Mononuclear cell (primary cell): ENCODE measurements around the gene ATP8B4. TPM values are rescaled to one million over a fixed set of nuclear protein-coding genes. Genes with fewer than 3 reads are reported as not detected.

Source experiments
- H3K27me3 ChIP-seq: 2 replicates; pipeline ENCODE4 v1.6.0; 2011; ENCODE audit warnings: low read length, control low read depth; ENCODE audit not compliant: insufficient read depth
- H3K4me1 ChIP-seq: 2 replicates; pipeline ENCODE4 v1.5.1; 2011; ENCODE audit warnings: mild to moderate bottlenecking, low read length, control low read depth; ENCODE audit not compliant: insufficient read depth
- H3K4me3 ChIP-seq: 2 replicates; pipeline ENCODE4 v1.5.1; 2011; ENCODE audit warnings: mild to moderate bottlenecking, low read length, moderate library complexity
- H3K9me3 ChIP-seq: 2 replicates; pipeline ENCODE4 v1.5.1; 2011; ENCODE audit warnings: low read depth, mild to moderate bottlenecking, control low read depth, low read length
- total RNA-seq: library from RNA; depleted of rRNA; stranded (reverse); fragments of >200 nt; gene quantifications from one replicate; pipeline ENCODE4 v1.2.3, GENCODE V29; 2012

ATP8B4 gene
- total RNA-seq, 1 donor, result 8.2 TPM

GRCh38 chr15:49953421-49953820, 165.6 kb downstream of the ATP8B4 start:
- H3K4me1 ChIP-seq, result no peaks in the 10 kb centered on the region
- H3K4me3 ChIP-seq, result no peak overlapping the region
- peaks cover 5% of the 10 kb centered on the region for H3K9me3 ChIP-seq
- no peaks in the 10 kb centered on the region for H3K27me3 ChIP-seq

GRCh38 chr15:49946681-49947080, 172.4 kb downstream of the ATP8B4 start:
- Histone ChIP-seq H3K9me3 (peaks cover 30% of the 10 kb centered on the region), H3K4me1 (no peaks in the 10 kb centered on the region), H3K4me3 (no peak overlapping the region), H3K27me3 (no peaks in the 10 kb centered on the region)

- H3K4me1 ChIP-seq, result no peaks in the 10 kb centered on the region
- no peaks in the 10 kb centered on the region for H3K9me3 ChIP-seq
- no peak overlapping the region for H3K4me3 ChIP-seq
- no peaks in the 10 kb centered on the region for H3K27me3 ChIP-seq
Measured at GRCh38 chr15:49934487-49934886, 184.5 kb downstream of the ATP8B4 start.

- Histone ChIP-seq H3K27me3 (no peaks in the 10 kb centered on the region), H3K4me1 (no peaks in the 10 kb centered on the region), H3K9me3 (no peaks in the 10 kb centered on the region), H3K4me3 (no peak overlapping the region)
Measured at GRCh38 chr15:49927189-49927861, 191.7 kb downstream of the ATP8B4 start.

GRCh38 chr15:49926740-49927139, 192.3 kb downstream of the ATP8B4 start:
- no peaks in the 10 kb centered on the region for H3K27me3 ChIP-seq
- no peaks in the 10 kb centered on the region for H3K4me1 ChIP-seq
- H3K9me3 ChIP-seq, result no peaks in the 10 kb centered on the region
- H3K4me3 ChIP-seq, result no peak overlapping the region

GRCh38 chr15:49923671-49924070, 195.4 kb downstream of the ATP8B4 start:
- Histone ChIP-seq H3K4me3 (no peak overlapping the region), H3K9me3 (no peaks in the 10 kb centered on the region), H3K4me1 (no peaks in the 10 kb centered on the region), H3K27me3 (no peaks in the 10 kb centered on the region)

GRCh38 chr15:49919034-49919433, 200.0 kb downstream of the ATP8B4 start:
- no peak overlapping the region for H3K4me3 ChIP-seq
- H3K27me3 ChIP-seq, result no peaks in the 10 kb centered on the region
- H3K4me1 ChIP-seq, result no peaks in the 10 kb centered on the region
- H3K9me3 ChIP-seq, result no peaks in the 10 kb centered on the region

GRCh38 chr15:49918121-49918520, 200.9 kb downstream of the ATP8B4 start:
- Histone ChIP-seq H3K27me3 (no peaks in the 10 kb centered on the region), H3K4me3 (no peak overlapping the region), H3K9me3 (no peaks in the 10 kb centered on the region), H3K4me1 (no peaks in the 10 kb centered on the region)

GRCh38 chr15:49916998-49917397, 202.0 kb downstream of the ATP8B4 start:
- H3K4me3 ChIP-seq, result no peak overlapping the region
- no peaks in the 10 kb centered on the region for H3K27me3 ChIP-seq
- H3K9me3 ChIP-seq, result no peaks in the 10 kb centered on the region
- no peaks in the 10 kb centered on the region for H3K4me1 ChIP-seq

- Histone ChIP-seq H3K4me1 (no peaks in the 10 kb centered on the region), H3K27me3 (no peaks in the 10 kb centered on the region), H3K4me3 (no peak overlapping the region), H3K9me3 (no peaks in the 10 kb centered on the region)
Measured at GRCh38 chr15:49915822-49916221, 203.2 kb downstream of the ATP8B4 start.

- peaks cover 11% of the 10 kb centered on the region for H3K4me1 ChIP-seq
- no peaks in the 10 kb centered on the region for H3K27me3 ChIP-seq
- H3K9me3 ChIP-seq, result peaks cover 4% of the 10 kb centered on the region
- H3K4me3 ChIP-seq, result no peak overlapping the region
Measured at GRCh38 chr15:49908933-49909295, 210.1 kb downstream of the ATP8B4 start.

- Histone ChIP-seq H3K4me1 (peaks cover 11% of the 10 kb centered on the region), H3K9me3 (peaks cover 4% of the 10 kb centered on the region), H3K27me3 (no peaks in the 10 kb centered on the region), H3K4me3 (no peak overlapping the region)
Measured at GRCh38 chr15:49908236-49908932, 210.6 kb downstream of the ATP8B4 start.

GRCh38 chr15:49906966-49907365, 212.1 kb downstream of the ATP8B4 start:
- H3K4me1 ChIP-seq, result peaks cover 11% of the 10 kb centered on the region
- no peaks in the 10 kb centered on the region for H3K27me3 ChIP-seq
- H3K4me3 ChIP-seq, result no peak overlapping the region
- peaks cover 4% of the 10 kb centered on the region for H3K9me3 ChIP-seq

- peaks cover 11% of the 10 kb centered on the region for H3K4me1 ChIP-seq
- peaks cover under 1% of the 10 kb centered on the region for H3K9me3 ChIP-seq
- H3K4me3 ChIP-seq, result no peak overlapping the region
- H3K27me3 ChIP-seq, result no peaks in the 10 kb centered on the region
Measured at GRCh38 chr15:49905221-49905620, 213.8 kb downstream of the ATP8B4 start.

- H3K9me3 ChIP-seq, result no peaks in the 10 kb centered on the region
- no peak overlapping the region for H3K4me3 ChIP-seq
- no peaks in the 10 kb centered on the region for H3K27me3 ChIP-seq
- H3K4me1 ChIP-seq, result peaks cover 10% of the 10 kb centered on the region
Measured at GRCh38 chr15:49904296-49904695, 214.7 kb downstream of the ATP8B4 start.
